Ecto neural progenitor cell (in vitro differentiated cells): Measurements from ENCODE around the gene SARS1.
"Not testable (repeated sequence)": the region's sequence is repeated elsewhere in the genome, so short reads cannot be mapped to it uniquely, and the experiment has no call there.

ENCODE experiments used
- DNase-seq: peaks from one replicate; pipeline ENCODE4 v3.0.0-alpha.2; 2018; ENCODE audit warnings: low spot score

SARS1 gene

GRCh38 chr1:109275706-109276345, 62.1 kb downstream of the SARS1 start:
- no peak for DNase-seq

GRCh38 chr1:109277434-109278204, 63.9 kb downstream of the SARS1 start:
- peak; percentile 86 for DNase-seq

GRCh38 chr1:109279615-109280278, 66.0 kb downstream of the SARS1 start:
- DNase-seq, result no peak

GRCh38 chr1:109280862-109281261, 67.1 kb downstream of the SARS1 start:
- DNase-seq, result no peak

GRCh38 chr1:109281680-109282496, 68.2 kb downstream of the SARS1 start:
- no peak for DNase-seq

GRCh38 chr1:109282497-109282951, 68.8 kb downstream of the SARS1 start:
- DNase-seq, result no peak

DNA sequence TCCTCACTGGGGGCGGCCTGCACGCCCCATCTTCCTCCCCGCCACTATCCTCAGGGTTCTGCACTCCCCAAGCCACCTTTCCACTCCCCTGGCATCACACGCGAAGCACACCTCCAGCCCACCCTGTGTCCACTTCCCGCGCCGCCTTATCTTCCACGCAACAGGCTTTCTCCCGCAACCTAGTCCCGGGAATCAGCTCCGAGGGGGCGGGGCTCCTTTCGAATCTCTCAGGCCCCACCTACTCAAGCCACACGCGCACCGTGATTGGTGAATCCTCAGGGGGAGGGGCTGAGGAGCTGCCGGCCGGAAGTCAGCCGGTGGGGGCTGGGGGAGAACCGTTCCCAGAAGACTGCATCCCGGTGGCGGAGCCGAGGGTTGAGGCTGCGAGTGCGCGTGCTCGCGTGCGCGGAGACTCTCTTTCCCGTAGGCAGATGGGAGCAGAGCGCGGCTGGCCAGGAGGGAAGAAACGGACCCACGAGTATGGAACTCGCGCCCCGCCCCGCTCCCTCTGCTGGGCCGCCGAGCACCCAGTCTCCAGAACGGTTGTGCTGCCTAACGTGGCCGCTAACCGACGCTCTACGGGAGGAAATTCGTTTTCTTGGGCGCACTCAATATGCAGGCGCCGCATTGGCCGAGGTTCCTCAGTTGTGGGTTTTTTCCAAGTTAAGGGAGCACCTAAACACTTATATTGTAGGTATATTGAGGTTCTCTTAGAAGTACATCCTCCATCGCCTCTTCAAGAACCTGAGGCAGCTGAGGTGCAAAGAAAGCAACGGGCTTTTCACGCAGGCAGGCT, 69.4 kb downstream of the SARS1 start, which contains the start of gene PSRC1:
PSRC1 (minus strand) TSS at position 194 of the 796 bp plus-strand sequence.
- DNase-seq, result peak; percentile 96

DNA sequence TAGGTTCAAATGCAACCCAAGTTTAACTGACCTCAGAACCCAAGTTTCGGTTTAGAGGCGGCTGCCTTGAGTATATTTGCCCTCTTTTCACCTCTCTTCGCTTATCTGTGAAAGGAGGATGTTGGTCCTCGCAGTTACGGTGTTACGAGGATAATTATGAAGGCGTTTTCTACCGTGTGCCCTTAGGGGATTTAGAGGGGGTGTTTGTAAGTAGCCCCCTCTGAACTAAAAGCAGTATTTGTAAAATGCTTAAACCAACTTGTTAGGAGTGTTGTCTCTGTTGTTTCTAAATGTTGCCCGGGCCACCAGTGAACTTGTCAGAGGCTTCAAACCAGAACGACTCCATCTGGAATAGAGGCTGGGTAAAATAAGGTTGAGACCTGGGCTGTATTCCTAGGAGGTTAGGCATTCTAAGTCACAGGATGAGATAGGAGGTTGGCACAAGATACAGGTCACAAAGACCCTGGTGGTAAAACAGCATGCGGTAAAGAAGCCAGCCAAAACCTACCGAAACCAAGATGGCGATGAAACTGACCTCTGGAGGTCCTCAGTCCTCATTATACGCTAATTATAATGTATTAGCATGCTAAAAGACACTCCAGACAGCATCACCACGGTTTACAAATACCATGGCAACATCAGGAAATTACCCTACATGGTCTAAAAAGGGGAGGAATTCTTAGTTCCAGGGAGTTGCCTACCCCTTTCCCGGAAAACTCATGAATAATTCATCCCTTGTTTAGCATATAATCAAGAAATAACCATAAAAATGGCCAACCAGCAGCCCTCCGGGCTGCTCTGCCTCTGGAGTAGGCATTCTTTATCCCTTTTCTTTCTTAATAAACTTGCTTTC, 70.3 kb downstream of the SARS1 start:
- DNase-seq, result no peak

- DNase-seq, result not testable (repeated sequence)
These were observed 73.0 kb downstream of the SARS1 start for GRCh38 chr1:109286762-109287161.
